ENCODE measurements around the gene CCDC70.

Gene CCDC70

DNA sequence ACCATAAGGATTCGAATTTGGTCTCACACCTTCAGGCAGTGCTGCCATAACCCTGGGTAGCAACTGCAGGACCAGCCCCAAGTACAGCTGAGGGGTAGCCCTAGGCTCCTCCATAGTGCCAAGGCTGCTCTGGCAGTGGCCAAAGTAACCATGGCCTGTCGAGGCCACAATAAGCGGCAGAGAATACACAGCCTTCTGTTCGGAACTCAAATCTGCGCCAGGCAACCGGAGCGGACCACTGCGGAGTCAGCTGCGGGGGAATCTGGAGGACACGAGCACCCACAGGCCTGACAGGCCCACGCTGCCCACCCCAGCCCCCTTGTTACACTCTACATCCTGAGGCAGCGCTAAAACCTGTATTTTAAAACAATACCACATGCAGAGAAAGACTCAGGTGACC lies 48.7 kb downstream of the CCDC70 start:
- DNase-seq = no peak

- no peak for DNase-seq
Observed at GRCh38 chr13:51912091-51912490, 50.3 kb downstream of the CCDC70 start.

DNA sequence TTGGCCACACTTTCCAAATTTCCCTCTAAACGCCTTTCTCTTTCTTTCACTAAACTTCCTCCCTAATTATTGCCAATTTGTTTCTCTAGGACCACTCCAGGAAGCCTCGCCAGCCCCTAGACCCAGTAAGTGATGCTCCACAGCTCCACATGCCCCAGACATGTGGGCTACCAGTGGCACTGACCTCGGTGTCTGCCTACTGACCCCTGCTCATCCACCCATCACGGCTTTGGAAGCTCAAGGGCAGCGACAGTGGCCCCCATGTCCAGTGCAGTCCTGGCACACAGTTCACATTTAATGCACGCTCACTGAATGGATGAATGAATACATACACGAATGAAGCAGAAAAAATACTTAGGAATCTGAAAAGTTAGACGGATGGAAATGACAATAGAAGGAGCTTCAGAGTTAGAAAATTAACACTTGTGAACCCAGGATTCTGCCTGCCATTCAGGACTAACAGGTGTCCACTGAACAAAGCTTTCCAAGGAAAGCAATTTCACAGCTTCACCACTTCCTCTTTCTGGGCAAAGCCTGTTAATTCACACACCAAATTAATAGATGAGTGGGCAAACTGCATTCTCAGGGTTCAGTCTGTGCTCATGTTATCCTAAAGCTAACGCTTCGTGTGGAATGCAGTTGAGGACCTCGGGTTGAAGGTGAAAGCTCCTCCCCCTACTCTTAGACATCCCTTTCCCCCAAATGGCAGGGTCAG lies 50.9 kb downstream of the CCDC70 start:
- DNase-seq = no peak

DNA sequence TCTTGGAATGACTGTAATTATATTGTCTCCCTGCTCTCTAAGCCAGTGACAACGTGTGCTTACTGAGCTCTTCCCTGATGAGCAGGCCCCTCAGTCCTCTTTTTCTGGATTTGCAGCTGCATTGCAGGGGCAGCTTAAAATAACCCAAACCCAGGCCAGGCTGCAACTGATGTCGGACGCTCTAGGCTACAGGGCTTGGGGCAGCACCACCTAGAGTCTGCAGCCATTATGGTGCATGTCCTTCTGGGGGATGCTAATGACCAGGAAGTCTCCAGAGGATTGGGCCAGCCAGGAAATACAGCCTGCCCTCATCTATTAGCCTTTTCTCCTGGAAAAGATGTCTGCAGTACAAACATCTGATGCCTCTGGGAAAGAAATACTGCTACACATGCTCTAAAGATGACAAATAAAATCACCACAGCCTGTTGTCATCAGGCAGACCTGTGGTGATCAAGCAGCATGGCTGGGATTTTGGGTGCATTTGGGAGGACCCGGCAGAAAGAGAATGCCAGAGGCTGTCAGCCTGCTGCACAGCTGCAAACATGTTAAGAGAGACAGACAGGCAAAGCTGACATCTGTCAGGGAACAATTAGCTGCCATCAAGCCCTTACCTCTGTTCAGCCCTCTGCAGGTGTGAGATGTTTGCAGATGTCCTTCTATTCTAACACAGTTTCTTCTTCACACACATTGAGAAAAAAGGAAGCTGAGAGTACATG lies 51.8 kb downstream of the CCDC70 start:
- no peak for DNase-seq

DNA sequence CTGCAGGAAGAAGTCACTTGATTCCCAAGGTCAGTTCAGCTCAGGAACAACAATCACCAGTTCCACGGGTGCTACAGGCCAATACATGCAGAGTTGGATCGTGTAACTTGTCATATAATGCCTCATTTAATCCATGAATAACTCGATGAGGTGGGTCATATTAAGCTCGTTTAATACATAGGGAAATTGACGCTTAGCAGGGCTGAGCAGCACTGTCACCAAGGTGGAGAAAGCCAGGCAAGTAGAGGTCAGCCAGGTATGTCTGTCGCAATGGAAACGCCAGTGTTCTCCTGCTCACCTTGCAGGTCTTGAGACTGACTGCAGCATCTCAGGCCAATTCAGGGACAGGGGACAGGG lies 52.3 kb downstream of the CCDC70 start:
- DNase-seq = no peak
